Right ventricle myocardium inferior (tissue), 1 donor: ENCODE measurements around the gene NAV1. TPM values are rescaled to one million over a fixed set of nuclear protein-coding genes. Genes with fewer than 3 reads are reported as not detected.

Source experiments
- ATAC-seq: fragments of 200-7000 bp; cut with Tn5 transposase; one replicate; pipeline ENCODE4 v1.9.1; 2020; ENCODE audit warnings: mild to moderate bottlenecking, moderate library complexity
- DNase-seq: peaks from one replicate; pipeline ENCODE4 v3.0.0; 2021; ENCODE audit errors: missing footprints
- intact Hi-C: fragments of 100-400 bp; cut with DNase I; formaldehyde crosslinking; loops from one replicate; pipeline ENCODE4 v1.11.0; 2022
- total RNA-seq: library from RNA; stranded (reverse); fragmentation: NEBNext Ultra II Directional; extraction: Animal tissue kit (Norgen Biotek cat#: 25700); gene quantifications from one replicate; pipeline ENCODE4 v1.2.1, GENCODE V29; 2021
- donor health status: DM: no; HTN: yes; CAD: no; lungs with severe emphysema.

Gene NAV1
- total RNA-seq, 1 donor from 2014 or later = 69.0 TPM

DNA sequence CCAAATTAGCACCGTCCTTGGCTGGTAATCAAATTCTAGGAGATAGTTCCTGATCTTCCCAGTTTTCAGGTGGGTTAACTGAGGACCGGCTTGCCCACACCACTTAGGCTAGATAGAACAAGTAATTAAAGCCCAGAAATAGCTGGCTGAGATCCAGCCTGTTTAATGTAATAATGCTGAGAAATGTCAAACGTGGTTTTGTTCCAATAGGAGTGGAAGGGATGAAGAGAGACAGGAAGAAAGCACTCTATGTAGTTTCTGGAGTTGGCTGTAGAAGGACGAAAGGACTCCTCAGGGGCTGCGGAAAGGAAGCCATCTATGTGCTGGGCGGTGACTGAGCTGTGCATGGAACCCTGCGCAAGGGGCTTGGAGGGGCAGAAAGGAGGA lies 18.6 kb downstream of the NAV1 start:
- ATAC-seq (no peak), DNase-seq (no peak)
- intact Hi-C loops = no loop called here

DNA sequence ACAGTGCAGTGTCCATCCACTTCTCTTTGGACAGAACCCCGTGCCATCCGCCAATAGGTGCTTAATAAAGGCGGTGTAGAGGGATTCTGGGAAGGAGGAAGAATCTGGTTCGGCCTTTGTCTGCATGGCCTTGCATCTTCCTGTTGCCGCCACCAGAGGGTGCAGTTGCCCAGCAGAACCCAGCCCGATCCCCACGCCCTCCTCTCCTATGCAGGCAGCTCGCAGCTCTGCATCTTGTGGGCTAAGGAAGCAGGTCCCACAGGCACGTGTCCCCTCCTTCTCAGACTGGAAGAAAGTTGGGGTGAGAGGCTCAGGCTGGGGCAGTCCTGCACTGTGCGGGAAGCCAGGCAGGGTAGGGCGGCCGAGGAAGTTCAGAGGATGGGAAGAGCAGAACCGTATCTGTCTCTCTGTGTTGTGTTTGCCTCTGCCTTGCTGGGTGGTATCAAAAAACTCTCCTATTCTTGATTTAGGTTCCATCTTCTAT lies 20.8 kb downstream of the NAV1 start:
- intact Hi-C loops = loop anchor here (1.0 kb wide), 2 partner anchors 145 to 234 kb away; no protein-coding TSS in a partner anchor
- ATAC-seq (peak; percentile 84), DNase-seq (peak; percentile 91)

DNA sequence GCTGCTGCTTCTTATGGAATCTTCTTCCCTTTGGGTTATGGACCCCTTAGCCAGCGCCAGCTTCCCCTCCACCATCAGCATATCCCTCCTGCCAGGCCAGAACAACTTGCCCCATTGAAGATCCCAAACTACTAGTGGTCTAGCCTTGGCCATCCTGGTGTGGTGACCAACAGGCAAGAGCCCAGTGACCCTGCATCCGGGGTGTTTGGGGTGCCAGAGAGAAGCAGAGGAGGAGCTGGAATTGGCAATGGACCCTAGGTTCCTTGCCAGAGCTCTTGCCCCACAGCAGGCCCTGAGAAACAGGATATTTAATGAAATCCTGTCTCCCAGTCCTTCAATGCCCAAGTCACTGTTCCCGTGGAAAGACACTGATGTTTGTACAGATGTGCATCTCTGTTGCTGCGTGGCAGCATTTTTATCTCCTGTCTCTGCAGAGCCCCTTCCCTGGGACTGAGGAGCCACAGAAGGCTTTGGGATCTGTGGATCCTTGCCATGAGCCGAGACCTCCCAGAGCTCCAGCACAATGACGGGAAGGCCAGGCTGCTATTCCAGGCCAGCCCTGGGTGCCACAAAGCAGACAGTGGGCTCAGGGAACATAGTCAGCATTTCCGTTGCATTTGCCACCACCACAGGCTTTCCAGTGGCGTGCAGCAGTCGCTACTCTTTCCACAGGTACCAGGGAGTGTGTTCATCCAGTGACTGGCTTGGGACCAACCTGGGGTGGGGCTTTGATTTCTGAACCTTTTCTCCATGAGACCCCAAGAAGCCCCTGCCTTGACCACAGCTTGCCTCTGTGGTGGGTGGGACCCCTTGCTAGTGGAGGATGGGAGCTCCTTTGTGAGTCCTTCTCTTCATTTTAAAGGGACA lies 21.6 kb downstream of the NAV1 start:
- no peak for ATAC-seq
- intact Hi-C loops = no loop called here
- DNase-seq = no peak

DNA sequence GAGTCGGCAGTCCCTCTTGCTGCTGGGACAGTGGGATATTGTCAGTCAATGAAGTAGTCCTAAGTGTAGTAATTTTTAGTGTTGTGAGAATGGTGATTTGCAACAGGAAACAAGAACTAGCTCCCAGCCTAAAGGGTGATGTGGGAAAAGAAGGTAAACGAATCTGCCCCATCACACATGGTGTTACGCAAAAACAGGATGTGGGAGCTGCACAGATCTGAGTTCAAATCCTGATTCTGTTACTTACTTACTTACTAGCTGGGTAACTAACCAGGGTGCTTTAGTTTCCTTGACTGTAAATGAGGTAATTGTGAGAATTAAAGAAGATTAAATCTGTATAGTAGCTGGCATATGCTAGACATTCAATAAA lies 22.3 kb downstream of the NAV1 start:
- no peak for DNase-seq
- no peak for ATAC-seq
- intact Hi-C loops = no loop called here

DNA sequence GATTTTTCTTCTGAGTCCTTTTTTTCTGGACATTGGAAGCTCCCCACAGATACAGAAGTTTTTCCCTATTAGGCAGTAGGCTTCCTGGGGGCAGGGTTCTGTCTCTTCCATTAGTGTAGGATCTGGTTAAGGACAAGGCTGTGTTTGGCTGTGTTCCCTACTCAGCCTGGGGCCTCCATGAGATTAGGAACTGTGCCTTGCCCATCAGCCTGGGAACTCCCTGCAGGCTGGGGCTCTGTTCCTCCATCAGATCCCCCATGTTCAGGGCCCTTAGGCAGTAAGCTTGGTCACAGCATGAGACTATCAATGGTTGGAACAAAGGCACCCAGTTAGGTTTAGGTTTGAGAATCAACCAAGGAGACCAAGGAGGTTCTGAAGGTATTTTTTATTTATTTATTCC lies 22.7 kb downstream of the NAV1 start:
- intact Hi-C loops = no loop called here
- ATAC-seq = no peak
- no peak for DNase-seq

DNA sequence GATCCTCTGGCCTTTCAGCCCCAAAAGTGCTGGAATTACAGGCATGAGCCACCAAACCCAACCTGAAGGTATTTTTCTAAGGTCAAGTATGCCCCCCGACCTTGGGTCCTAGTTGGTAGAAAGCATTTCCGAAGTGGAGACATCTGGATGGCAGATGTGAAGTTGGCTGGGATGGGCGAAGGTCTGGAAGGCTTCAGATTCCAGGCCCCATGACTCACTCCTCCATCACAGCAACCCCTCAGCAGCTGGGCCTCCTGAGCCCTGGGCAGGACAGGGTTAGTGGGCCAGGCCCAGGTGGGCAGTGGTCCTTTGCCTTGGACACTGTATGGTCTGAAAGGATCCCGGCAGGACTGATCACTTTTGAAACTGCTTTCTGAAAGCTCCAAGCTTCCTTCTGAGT lies 23.3 kb downstream of the NAV1 start:
- peak; percentile 65 for ATAC-seq
- DNase-seq = no peak
- intact Hi-C loops = no loop called here

DNA sequence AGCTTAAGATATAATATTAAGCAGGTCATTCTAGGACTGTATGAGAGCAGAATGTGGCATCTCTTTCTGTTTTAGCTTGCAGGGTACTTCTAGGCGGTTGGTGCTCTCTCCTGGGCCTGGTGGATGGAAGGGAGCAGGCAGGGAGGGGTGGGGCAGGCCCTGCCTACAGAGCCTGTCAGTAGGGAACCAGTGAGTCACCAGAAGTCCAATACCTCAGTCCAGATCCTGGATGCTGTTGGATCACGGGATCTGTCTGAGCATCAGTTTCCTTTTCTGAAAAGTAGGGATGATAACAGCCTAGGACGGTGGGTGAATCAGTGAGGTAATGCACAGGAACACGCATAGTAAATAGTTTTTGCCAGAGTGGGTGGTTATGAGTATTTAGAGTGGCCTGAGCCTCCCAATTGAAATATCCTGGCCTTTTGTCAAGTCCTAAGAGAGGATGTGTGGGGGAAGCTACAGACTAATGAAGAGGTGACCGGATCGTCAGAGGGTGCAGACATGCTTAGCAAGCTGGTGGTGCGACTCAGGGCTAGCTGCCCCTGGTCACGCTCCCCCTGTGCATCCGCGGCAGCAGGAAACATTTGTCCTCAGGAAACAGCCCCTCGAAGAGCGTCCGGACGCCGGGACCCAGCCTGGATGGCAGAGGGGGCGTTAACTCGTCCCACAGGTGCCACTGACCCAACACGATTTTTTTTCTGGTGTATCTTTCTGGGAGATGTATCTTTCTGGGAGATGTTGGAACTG lies 23.9 kb downstream of the NAV1 start:
- peak; percentile 54 for ATAC-seq
- intact Hi-C loops = no loop called here
- no peak for DNase-seq

DNA sequence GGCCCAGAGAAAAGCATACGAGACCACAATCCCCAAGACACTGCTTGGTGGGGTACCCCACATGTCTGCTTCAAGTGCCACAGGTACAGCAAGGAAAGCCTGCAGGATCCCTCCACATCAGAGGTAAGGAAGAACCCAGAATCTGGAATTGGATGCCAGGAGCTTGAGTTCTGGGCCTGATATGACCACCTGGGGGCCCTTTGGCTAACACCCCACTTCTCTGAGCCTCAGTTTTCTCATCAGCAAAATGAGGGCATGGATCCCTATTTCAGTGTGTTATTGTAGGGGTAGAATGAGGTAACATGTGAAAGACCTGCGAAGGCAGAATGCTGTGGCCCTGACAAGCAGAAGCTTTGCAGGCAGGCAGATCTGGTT lies 24.5 kb downstream of the NAV1 start:
- ATAC-seq = no peak
- DNase-seq = no peak
- intact Hi-C loops = no loop called here

DNA sequence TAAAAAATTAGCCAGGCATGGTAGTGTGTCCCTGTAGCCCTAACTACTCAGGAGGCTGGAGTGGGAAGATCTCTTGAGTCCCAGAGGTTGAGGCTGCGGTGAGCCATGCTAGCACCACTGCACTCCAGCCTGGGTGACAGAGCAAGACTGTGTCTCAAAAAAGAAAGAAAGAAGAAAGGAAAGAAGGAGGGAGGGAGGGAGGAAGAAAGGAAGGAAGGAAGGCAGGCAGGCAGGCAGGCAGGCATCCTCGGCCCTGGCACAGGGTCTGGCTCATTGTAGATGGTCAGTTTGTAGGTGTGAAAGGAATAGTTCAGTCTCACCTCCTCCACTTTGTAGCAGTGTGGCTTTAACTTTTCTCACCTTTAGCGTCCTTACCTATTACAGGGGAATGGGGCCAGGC lies 25.0 kb downstream of the NAV1 start:
- intact Hi-C loops = no loop called here
- no peak for ATAC-seq
- DNase-seq = no peak

DNA sequence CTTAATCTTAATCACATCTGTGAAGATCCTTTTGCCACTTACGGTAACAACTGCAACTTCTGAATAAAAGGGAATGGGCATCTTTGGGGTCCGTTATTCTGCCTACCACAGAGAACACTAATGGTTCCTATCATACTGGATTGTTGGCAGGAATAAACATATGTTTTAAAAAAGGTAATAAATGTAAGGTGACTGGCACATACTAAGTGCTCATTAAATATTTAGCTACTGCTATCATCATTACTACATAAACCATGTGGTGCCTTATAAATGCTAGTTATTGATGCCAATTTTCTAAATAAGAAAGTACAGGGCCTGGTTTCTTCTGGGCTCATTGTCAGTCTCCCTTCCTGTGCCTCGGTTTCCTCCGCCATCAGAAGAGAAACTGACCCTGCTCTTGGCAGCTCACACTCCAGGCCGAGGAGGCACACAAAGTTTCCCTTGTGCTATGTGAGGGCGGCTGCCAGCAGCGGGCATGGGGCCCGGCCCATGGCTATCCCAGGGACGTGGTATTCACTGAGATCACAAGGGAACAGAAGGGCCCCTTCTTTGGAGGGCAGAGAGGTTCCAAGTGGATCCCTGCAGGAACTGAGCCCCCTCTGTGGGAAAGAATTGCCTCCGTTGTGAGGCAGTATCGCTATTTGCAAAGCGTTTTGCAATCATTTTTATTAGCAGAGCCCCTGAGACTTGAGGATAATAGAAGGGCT lies 26.2 kb downstream of the NAV1 start:
- DNase-seq = no peak
- intact Hi-C loops = no loop called here
- ATAC-seq = no peak

DNA sequence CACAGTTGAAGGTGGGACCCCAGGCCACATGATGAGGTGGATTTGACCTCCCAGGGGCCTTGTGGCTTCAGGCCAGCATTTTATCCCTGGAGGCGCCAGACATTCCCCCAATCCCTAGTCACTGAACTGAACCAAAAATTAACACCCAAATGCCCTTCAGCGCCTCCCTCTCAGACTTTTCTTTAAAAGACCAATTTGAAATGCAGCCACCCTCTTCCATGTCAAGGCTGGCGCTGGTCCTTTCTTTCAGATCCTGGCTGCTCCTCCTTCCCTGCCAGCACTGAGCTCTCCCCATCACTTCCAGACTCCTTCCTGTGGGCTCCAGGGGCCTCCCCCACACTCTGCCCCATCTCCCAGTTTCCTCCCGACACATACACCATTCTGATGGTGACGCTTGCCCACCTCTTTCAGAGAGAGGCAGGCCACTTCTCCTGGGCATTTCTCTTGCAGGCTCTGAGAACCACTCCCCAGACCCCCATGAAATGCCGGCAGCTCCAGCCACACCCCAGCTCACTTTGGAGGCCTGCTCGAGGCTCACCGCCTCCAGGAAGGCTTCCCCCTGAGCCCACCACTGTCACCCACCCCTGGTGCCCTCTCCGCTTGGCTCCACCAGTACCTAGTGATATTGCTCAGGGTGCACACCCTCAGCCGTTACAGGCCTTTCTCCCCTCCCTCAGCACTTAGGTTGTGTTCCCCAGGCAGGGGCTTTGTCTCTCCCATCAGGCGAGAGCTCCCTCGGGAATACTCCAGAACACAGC lies 27.0 kb downstream of the NAV1 start:
- no peak for DNase-seq
- no peak for ATAC-seq
- intact Hi-C loops = loop anchor here (2.0 kb wide), 1 partner anchor 85 kb away; no protein-coding TSS in a partner anchor

DNA sequence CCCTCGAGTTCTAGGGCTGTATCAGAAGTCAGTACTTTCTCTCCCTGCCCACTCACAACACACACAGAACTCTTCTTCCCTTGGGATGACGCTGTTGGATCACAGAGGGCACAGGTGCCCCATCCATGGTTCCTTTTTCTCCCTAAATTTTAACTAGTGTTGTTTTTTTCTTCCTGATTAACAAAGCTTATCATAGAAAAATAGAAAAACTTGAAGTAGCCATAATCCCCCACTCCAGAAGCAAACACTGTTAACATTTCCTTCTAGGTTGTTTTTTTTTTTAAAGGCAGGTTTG lies 27.5 kb downstream of the NAV1 start:
- DNase-seq (no peak), ATAC-seq (no peak)
- intact Hi-C loops = loop anchor here (2.0 kb wide), 1 partner anchor 84 kb away; no protein-coding TSS in a partner anchor

DNA sequence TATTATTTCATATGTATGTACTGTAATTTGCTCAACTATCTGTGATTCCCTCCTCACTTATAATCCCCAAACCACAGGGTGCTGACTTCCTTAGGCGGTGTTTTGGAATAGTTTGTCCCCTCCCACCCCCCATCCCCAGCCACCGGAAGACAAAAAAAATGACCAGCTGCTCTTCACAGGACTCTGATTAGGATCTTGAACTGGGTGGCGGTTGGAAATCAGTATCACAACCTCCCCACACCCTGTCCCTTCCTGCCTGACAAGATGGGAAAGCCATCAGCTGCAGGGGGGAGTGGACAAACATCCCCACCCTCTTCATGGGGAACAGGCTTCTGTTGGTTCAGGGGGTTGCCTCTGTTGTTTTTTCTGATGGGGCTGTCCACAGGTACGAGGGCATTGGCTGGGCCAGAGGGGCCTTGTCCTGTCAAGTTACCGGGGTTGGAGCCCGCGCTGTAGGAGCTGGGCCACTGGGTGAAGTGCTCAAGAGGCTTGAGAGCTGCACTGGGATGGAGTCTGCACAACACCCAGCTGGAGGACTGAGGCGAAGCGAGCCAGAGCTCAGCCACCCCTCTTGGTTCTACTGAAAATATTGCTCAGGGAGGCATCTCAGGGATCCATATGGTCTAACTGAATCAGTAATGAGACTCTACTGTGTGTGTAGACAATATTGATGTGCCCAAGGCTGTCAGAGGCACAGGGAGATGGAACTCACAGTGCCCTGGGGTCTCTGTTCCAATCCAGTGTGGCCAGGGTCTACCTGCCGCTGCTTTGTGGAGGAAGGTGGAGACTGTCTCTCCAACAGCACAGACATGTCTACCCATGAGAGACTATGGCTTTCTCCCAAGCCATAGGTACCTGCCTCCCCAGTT lies 28.2 kb downstream of the NAV1 start:
- DNase-seq = no peak
- no peak for ATAC-seq
- intact Hi-C loops = loop anchor here (2.0 kb wide), 1 partner anchor 84 kb away; no protein-coding TSS in a partner anchor

DNA sequence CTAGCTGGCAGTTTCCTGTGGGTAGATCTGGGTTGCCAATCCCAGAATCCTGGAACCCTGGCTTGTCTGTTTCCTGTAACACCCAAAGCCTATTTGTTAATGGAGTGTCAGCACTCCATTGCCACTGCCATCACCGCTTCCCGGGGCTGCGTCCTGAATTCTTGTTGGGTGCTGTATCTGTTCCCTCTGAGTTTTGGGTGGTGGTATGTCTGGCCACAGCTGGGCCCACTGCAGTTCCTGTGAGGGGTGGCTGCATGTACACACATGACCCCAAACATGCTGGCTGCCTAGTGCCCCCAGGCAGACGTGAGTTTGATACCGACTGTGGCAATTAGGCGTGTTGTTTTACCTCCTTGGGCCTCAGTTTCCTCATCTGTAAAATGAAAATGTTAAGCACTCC lies 29.3 kb downstream of the NAV1 start:
- ATAC-seq (no peak), DNase-seq (no peak)
- intact Hi-C loops = loop anchor here (2.0 kb wide), 1 partner anchor 29 kb away; no protein-coding TSS in a partner anchor

DNA sequence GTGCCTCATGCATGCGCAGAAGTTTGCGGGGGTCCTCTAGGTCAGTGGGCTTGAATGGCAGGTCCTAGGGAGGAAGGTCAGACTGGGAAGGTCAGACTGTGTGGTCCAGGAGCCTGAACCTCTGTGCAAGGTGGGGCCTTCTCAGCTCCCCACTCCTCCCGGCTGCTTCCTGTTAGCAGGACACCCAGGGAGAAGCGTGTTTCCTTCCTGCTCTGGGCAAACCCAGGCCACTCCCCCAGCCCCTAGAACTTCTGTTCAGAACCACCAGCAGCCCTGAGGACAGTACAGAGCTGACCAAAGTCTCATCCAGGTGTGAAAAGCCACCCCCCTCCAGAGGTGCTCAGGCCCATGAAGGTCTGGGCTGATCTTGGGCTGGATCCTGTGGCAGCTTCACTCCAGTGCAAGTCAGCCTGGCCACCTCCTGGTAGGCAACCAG lies 29.9 kb downstream of the NAV1 start:
- ATAC-seq (no peak), DNase-seq (no peak)
- intact Hi-C loops = loop anchor here (2.0 kb wide), 1 partner anchor 28 kb away; no protein-coding TSS in a partner anchor

DNA sequence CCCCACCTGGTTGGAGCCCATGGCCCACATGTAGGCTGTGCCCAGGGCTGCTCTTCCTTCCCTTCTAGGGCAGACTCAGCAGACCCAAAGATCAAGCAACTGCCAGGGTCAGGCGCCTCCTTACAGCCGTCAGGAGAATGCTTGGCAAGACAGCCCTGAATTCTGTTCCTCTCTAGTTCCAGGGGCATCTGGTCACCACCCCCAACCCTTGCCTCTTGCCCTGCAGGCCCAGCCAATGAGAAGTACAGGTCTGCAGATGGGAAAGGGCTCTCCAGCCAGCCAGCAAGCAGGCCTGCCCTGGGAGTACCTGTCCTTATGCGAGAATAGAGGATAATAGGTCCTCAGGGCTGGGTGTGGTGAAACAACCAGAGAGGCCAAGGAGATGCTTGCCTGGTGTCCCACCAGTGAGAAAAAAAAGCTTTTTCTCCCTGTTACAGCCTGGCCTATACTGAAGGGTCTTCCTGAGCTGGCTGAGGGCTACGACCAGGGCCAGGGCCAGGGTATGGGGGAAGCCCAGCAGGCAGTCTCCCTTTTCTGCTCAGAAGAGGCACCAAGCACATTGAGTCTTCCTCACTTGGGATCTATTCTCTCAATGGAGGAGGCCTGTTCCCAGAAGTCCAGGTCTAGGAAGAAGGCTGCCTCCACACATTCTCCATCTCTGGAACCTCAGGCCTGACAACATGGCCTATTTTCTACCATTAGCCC lies 31.4 kb downstream of the NAV1 start:
- intact Hi-C loops = no loop called here
- DNase-seq = no peak
- ATAC-seq = no peak

DNA sequence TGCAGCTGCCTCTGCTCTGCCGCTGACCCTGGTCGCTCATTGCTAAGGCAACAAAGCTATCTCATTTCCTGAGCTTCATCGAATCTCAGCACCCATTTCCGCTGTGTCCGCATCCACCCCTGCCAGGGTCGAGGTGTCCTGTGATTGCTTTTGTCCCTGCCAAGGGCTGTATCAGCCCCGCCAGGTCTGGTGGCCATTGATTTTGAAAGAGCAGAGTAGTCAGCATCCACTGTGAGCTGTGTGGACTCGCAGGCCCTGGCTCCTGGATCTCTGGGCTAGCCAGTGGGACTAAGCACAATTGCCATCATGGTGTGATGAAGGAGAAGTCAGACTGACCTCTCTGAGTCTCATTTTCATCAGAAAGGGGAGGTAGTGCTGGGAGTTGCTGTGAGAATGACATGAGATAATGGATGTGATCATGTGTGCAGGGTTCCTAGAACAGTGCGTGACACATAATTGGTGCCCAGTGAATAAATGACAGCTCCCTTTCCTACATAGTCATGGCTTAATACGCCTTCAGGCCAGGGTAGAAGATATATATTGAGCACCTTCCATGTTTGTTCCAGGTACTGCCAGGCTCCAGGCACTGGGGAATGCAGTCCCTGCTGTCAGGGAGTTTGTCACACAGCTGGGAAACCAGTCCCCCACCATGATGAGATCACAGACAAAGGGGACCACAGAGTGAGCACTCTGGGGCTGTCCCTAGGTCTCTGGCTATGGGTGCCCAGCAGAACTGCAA lies 32.1 kb downstream of the NAV1 start:
- peak; percentile 11 for ATAC-seq
- intact Hi-C loops = no loop called here

More for the DNA sequence above, 32.1 kb downstream of the NAV1 start:
- DNase-seq = no peak
